Measurements from ENCODE around the gene PEAK3. TPM values are rescaled to one million over a fixed set of nuclear protein-coding genes. Genes with fewer than 3 reads are reported as not detected.

PEAK3 gene
- total RNA-seq, 1 donor from 2014 or later, result 7.5 TPM

- intact Hi-C loops (cut with DNase I), result no loop called here
- no peaks in the 10 kb centered on the region for H3K9me3 ChIP-seq
- H3K27me3 ChIP-seq (ENCODE audit: low read depth), result peaks cover 50% of the 10 kb centered on the region
- DNase-seq (no peak), ATAC-seq (no peak)
- TF ChIP-seq CTCF (IDR thresholded peaks at IDR 0.05), result no peak
- H3K36me3 ChIP-seq, result peaks cover 45% of the 10 kb centered on the region
- H3K4me3 ChIP-seq, result no peak within 1 kb of the TSS
- peaks cover 43% of the 10 kb centered on the region for H3K4me1 ChIP-seq
- no peak within 1 kb of the TSS for H3K27ac ChIP-seq
Measured at GRCh38 chr19:2249010-2249866, 32.7 kb downstream of the PEAK3 start, which contains the start of gene AMH. TSS of gene AMH (plus strand) at chr19:2249323. CDS start at chr19:2249333, 10 bp downstream.

- H3K27me3 ChIP-seq (ENCODE audit: low read depth), result peaks cover 41% of the 10 kb centered on the region
- TF ChIP-seq CTCF (IDR thresholded peaks at IDR 0.05), result no peak
- ATAC-seq, result no peak
- no peak overlapping the region for H3K27ac ChIP-seq
- no peaks in the 10 kb centered on the region for H3K9me3 ChIP-seq
- no peak for DNase-seq
- H3K4me3 ChIP-seq, result no peak overlapping the region
- H3K4me1 ChIP-seq, result peaks cover 41% of the 10 kb centered on the region
- H3K36me3 ChIP-seq, result peaks cover 54% of the 10 kb centered on the region
- intact Hi-C loops (cut with DNase I), result no loop called here
Measured at GRCh38 chr19:2248136-2249009, 33.6 kb downstream of the PEAK3 start.

- DNase-seq (no peak), ATAC-seq (no peak)
- Histone ChIP-seq H3K9me3 (no peaks in the 10 kb centered on the region), H3K27ac (no peak overlapping the region), H3K36me3 (peaks cover 62% of the 10 kb centered on the region), H3K27me3 (ENCODE audit: low read depth) (peaks cover 33% of the 10 kb centered on the region), H3K4me1 (peaks cover 41% of the 10 kb centered on the region), H3K4me3 (no peak overlapping the region)
- TF ChIP-seq CTCF (IDR thresholded peaks at IDR 0.05), result no peak
- intact Hi-C loops (cut with DNase I), result no loop called here
Measured at GRCh38 chr19:2247433-2248101, 34.4 kb downstream of the PEAK3 start.

- ATAC-seq (peak in 1 of 2 donors; percentile 1), DNase-seq (no peak)
- TF ChIP-seq CTCF (IDR thresholded peaks at IDR 0.05), result no peak
- Histone ChIP-seq H3K4me1 (peaks cover 41% of the 10 kb centered on the region), H3K4me3 (no peak overlapping the region), H3K27me3 (ENCODE audit: low read depth) (peaks cover 26% of the 10 kb centered on the region), H3K27ac (no peak overlapping the region), H3K36me3 (peaks cover 64% of the 10 kb centered on the region), H3K9me3 (no peaks in the 10 kb centered on the region)
- intact Hi-C loops (cut with DNase I), result no loop called here
Measured at GRCh38 chr19:2246801-2247361, 35.1 kb downstream of the PEAK3 start.
